Activated T-helper 1 cell treated with anti-CD3 and anti-CD28 coated beads, Interleukin-12 subunit alpha, Interleukin-12 subunit beta, Interleukin-2, Interleukin-4 antibody, amounts not matched to agents 30 ng/mL and 10 ng/mL and 1 ng/mL, durations not matched to agents 14 hours and 24 hours and 36 hours (primary cell): ENCODE results near the gene RPL37. TPM values are rescaled to one million over a fixed set of nuclear protein-coding genes. Genes with fewer than 3 reads are reported as not detected.
"Not testable (repeated sequence)": the region's sequence is repeated elsewhere in the genome, so short reads cannot be mapped to it uniquely, and the experiment has no call there.

Source experiments
- DNase-seq: peaks from one replicate; pipeline ENCODE4 v3.0.0; 2021; ENCODE audit warnings: low spot score
- H3K27ac Mint-ChIP-seq: one replicate; pipeline ENCODE4 v1.8.0; 2021; ENCODE audit warnings: mild to moderate bottlenecking, mixed read lengths
- H3K27me3 Mint-ChIP-seq: one replicate; pipeline ENCODE4 v1.8.0; 2022; ENCODE audit warnings: mild to moderate bottlenecking, moderate library complexity, mixed read lengths; ENCODE audit not compliant: insufficient read depth
- H3K36me3 Mint-ChIP-seq: one replicate; pipeline ENCODE4 v1.8.0; 2021; ENCODE audit warnings: low read depth, mixed read lengths
- H3K4me1 Mint-ChIP-seq: one replicate; pipeline ENCODE4 v1.8.0; 2021; ENCODE audit warnings: low read depth, mixed read lengths
- H3K4me3 Mint-ChIP-seq: one replicate; pipeline ENCODE4 v1.8.0; 2021; ENCODE audit warnings: mild to moderate bottlenecking, moderate library complexity, mixed read lengths
- H3K9me3 Mint-ChIP-seq: one replicate; pipeline ENCODE4 v1.8.0; 2021; ENCODE audit warnings: mixed read lengths
- intact Hi-C: fragments of 100-400 bp; cut with micrococcal nuclease; formaldehyde crosslinking; loops from one replicate; pipeline ENCODE4 v1.15.1; 2024
- total RNA-seq: library from RNA; stranded (reverse); gene quantifications from 2 replicates; pipeline ENCODE4 v1.2.3, GENCODE V29; 2022

RPL37 gene
- total RNA-seq, 1 donor from 2014 or later, result 1,473 TPM

GRCh38 chr5:40799258-40799657, 35.8 kb downstream of the RPL37 start:
- H3K27me3 Mint-ChIP-seq, result no peaks in the 10 kb centered on the region
- no peaks in the 10 kb centered on the region for H3K9me3 Mint-ChIP-seq
- DNase-seq, result no peak
- no peak overlapping the region for H3K4me3 Mint-ChIP-seq
- intact Hi-C loops, result no loop called here
- peaks cover 36% of the 10 kb centered on the region for H3K4me1 Mint-ChIP-seq
- H3K27ac Mint-ChIP-seq, result peak overlapping the region; percentile 4
- peaks cover 14% of the 10 kb centered on the region for H3K36me3 Mint-ChIP-seq

GRCh38 chr5:40798801-40799210, 36.2 kb downstream of the RPL37 start:
- H3K27me3 Mint-ChIP-seq, result no peaks in the 10 kb centered on the region
- DNase-seq, result no peak
- peak overlapping the region; percentile 87 for H3K4me3 Mint-ChIP-seq
- peaks cover 37% of the 10 kb centered on the region for H3K4me1 Mint-ChIP-seq
- peaks cover 17% of the 10 kb centered on the region for H3K36me3 Mint-ChIP-seq
- H3K9me3 Mint-ChIP-seq, result no peaks in the 10 kb centered on the region
- peak overlapping the region; percentile 96 for H3K27ac Mint-ChIP-seq
- intact Hi-C loops, result loop anchor here (1.0 kb wide), 6 partner anchors 14 to 575 kb away; no protein-coding TSS in a partner anchor

GRCh38 chr5:40798012-40798800, 36.8 kb downstream of the RPL37 start, which contains the start of gene PRKAA1:
Gene PRKAA1, minus strand, starts transcription at chr5:40798374. Its CDS starts 185 bp downstream, at chr5:40798189.
- no peaks in the 10 kb centered on the region for H3K27me3 Mint-ChIP-seq
- H3K36me3 Mint-ChIP-seq, result peaks cover 21% of the 10 kb centered on the region
- DNase-seq, result peak; percentile 87
- peak within 1 kb of the TSS; percentile 96 for H3K27ac Mint-ChIP-seq
- intact Hi-C loops, result loop anchor here (1.0 kb wide), 6 partner anchors 15 to 574 kb away; no protein-coding TSS in a partner anchor
- peak within 1 kb of the TSS; percentile 91 for H3K4me3 Mint-ChIP-seq
- H3K4me1 Mint-ChIP-seq, result peaks cover 41% of the 10 kb centered on the region
- no peaks in the 10 kb centered on the region for H3K9me3 Mint-ChIP-seq

GRCh38 chr5:40797273-40798011, 37.6 kb downstream of the RPL37 start:
- H3K27me3 Mint-ChIP-seq, result no peaks in the 10 kb centered on the region
- H3K36me3 Mint-ChIP-seq, result peaks cover 21% of the 10 kb centered on the region
- intact Hi-C loops, result loop anchor here (1.0 kb wide), 7 partner anchors 16 to 573 kb away; partner anchors contain the start of gene TTC33
- H3K27ac Mint-ChIP-seq, result peak overlapping the region; percentile 85
- peak overlapping the region; percentile 91 for H3K4me3 Mint-ChIP-seq
- peak; percentile 69 for DNase-seq
- peaks cover 43% of the 10 kb centered on the region for H3K4me1 Mint-ChIP-seq
- no peaks in the 10 kb centered on the region for H3K9me3 Mint-ChIP-seq

- H3K36me3 Mint-ChIP-seq, result peaks cover 21% of the 10 kb centered on the region
- H3K27me3 Mint-ChIP-seq, result no peaks in the 10 kb centered on the region
- H3K4me3 Mint-ChIP-seq, result peak overlapping the region; percentile 91
- intact Hi-C loops, result no loop called here
- H3K27ac Mint-ChIP-seq, result no peak overlapping the region
- H3K4me1 Mint-ChIP-seq, result peaks cover 43% of the 10 kb centered on the region
- DNase-seq, result no peak
- no peaks in the 10 kb centered on the region for H3K9me3 Mint-ChIP-seq
These were observed 38.5 kb downstream of the RPL37 start for GRCh38 chr5:40796487-40796889.

DNA sequence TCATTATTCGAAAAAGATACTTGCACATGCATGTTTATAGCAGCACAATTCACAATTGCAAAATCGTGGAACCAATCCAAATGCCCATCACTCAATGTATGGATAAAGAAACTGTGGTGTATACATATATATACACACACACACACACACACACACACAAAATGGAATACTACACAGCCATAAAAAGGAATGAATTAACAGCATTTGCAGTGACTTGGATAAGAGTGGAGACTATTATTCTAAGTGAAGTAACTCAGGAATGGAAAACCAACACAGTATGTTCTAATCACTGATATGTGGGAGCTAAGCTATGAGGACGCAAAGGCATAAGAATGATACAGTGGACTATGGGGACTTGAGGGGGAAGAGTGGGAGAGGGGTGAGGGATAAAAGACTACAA, 40.1 kb downstream of the RPL37 start:
- H3K27ac Mint-ChIP-seq, H3K9me3 Mint-ChIP-seq, H3K27me3 Mint-ChIP-seq, DNase-seq, intact Hi-C loops: not testable (repeated sequence)
- H3K4me1 Mint-ChIP-seq, result peaks cover 49% of the 10 kb centered on the region
- H3K36me3 Mint-ChIP-seq, result peaks cover 21% of the 10 kb centered on the region
- H3K4me3 Mint-ChIP-seq, result peak overlapping the region; percentile 51

DNA sequence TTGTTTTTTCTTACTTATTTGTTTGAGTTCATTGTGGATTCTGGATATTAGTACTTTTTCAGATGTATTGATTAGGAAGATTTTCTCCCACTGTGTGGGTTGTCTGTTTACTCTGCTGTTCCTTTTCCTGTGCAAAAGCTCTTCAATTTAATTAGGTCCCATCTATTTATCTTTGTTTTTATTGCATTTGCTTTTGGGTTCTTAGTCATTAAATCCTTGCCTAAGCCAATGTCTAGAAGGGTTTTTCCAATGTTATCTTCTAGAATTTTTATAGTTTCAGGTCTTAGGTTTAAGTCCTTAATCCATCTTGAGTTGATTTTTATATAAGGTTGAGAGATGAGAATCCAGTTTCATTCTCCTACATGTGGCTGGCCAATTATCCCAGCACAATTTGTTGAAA, 40.7 kb downstream of the RPL37 start:
- intact Hi-C loops, H3K4me3 Mint-ChIP-seq, H3K9me3 Mint-ChIP-seq, DNase-seq, H3K27ac Mint-ChIP-seq, H3K27me3 Mint-ChIP-seq: not testable (repeated sequence)
- Mint-ChIP-seq H3K36me3 (peaks cover 22% of the 10 kb centered on the region), H3K4me1 (peaks cover 51% of the 10 kb centered on the region)

GRCh38 chr5:40792691-40793090, 42.3 kb downstream of the RPL37 start:
- DNase-seq, H3K9me3 Mint-ChIP-seq, H3K27me3 Mint-ChIP-seq, intact Hi-C loops, H3K27ac Mint-ChIP-seq, H3K4me3 Mint-ChIP-seq: not testable (repeated sequence)
- H3K4me1 Mint-ChIP-seq, result peaks cover 49% of the 10 kb centered on the region
- H3K36me3 Mint-ChIP-seq, result peaks cover 35% of the 10 kb centered on the region

GRCh38 chr5:40791715-40792139, 43.3 kb downstream of the RPL37 start:
- Mint-ChIP-seq H3K27ac (no peak overlapping the region), H3K36me3 (peaks cover 39% of the 10 kb centered on the region), H3K4me1 (peaks cover 45% of the 10 kb centered on the region), H3K27me3 (no peaks in the 10 kb centered on the region), H3K9me3 (peaks cover 9% of the 10 kb centered on the region), H3K4me3 (no peak overlapping the region)
- no peak for DNase-seq
- intact Hi-C loops, result no loop called here

DNA sequence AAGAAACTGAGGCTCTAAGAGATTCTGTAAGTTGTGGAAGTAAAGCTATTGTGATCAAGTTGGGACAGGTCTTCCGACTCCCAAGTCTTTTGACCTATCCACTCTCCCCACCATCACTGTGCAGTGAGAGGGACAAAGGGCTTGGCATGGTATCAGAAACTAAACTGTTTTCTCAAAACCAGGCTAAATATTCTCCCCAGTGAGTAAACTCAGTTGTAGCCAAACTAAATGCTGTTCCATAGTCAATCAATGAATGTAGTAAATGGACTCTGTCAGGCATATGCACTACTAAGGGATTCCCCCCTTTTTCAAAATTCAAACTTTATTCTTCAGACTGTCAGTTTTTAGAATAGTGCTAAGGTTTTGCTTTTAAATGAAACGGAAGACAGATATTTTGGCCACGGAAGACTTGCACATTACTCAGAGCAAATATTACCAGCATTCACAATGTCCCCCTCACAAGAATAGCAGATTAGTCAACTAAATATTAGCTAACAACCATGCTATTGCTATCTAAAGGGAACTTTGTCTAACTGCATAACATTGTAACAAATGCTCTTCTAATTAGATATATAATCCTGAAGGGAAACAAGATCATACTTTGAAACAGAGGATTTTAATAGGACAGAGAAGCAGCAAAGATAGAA, 44.0 kb downstream of the RPL37 start:
- Mint-ChIP-seq H3K4me1 (peaks cover 39% of the 10 kb centered on the region), H3K9me3 (peaks cover 9% of the 10 kb centered on the region), H3K27me3 (no peaks in the 10 kb centered on the region), H3K4me3 (no peak overlapping the region), H3K27ac (no peak overlapping the region), H3K36me3 (peaks cover 41% of the 10 kb centered on the region)
- no peak for DNase-seq
- intact Hi-C loops, result no loop called here

- DNase-seq, H3K27me3 Mint-ChIP-seq: not testable (repeated sequence)
- peaks cover 30% of the 10 kb centered on the region for H3K36me3 Mint-ChIP-seq
These were observed 46.1 kb downstream of the RPL37 start for GRCh38 chr5:40788941-40789340.

GRCh38 chr5:40787986-40788385, 47.0 kb downstream of the RPL37 start:
- intact Hi-C loops, result no loop called here
- H3K9me3 Mint-ChIP-seq, result peaks cover 9% of the 10 kb centered on the region
- H3K36me3 Mint-ChIP-seq, result peaks cover 26% of the 10 kb centered on the region
- DNase-seq, result no peak
- no peaks in the 10 kb centered on the region for H3K27me3 Mint-ChIP-seq
- peaks cover 21% of the 10 kb centered on the region for H3K4me1 Mint-ChIP-seq
- H3K4me3 Mint-ChIP-seq, result no peak overlapping the region
- no peak overlapping the region for H3K27ac Mint-ChIP-seq

More at GRCh38 chr5:40788941-40789340, 46.1 kb downstream of the RPL37 start:
- H3K9me3 Mint-ChIP-seq, intact Hi-C loops, H3K27ac Mint-ChIP-seq, H3K4me3 Mint-ChIP-seq: not testable (repeated sequence)
- peaks cover 27% of the 10 kb centered on the region for H3K4me1 Mint-ChIP-seq
